Endothelial cell of umbilical vein (primary cell): ENCODE data around the gene FUT2. TPM values are rescaled to one million over a fixed set of nuclear protein-coding genes. Genes with fewer than 3 reads are reported as not detected.

ENCODE experiments used
- BruUV-seq: library from RNA; stranded (reverse); fragments of 400-500 nt; replicated peaks from 2 replicates; lab custom pipeline; 2021; lab: Mats Ljungman, UMichigan
- CTCF ChIA-PET: fragments of 300-600, 350-600 bp; sonication (Branson Sonifier 250); formaldehyde crosslinking; loops from one replicate; lab custom pipeline; 2021; ENCODE audit warnings: antibody characterized with exemption, inconsistent platforms; lab: Charles Lee
- POLR2A ChIA-PET: fragments of 300-600, 350-600 bp; sonication (Branson Sonifier 250); formaldehyde crosslinking; loops from one replicate; lab custom pipeline; 2021; ENCODE audit warnings: antibody characterized with exemption, inconsistent platforms; lab: Charles Lee
- DNase-seq: peaks from one replicate; pipeline ENCODE4 v3.0.0-alpha.2; 2011; ENCODE audit warnings: low read depth, low spot score
- FAIRE-seq: peaks from 2 replicates; lab custom pipeline; 2011; peaks lifted over from hg19 to GRCh38; lab: Jason Lieb, UNC
- H2AFZ ChIP-seq: 2 replicates; pipeline ENCODE4 v1.6.0; 2012; ENCODE audit warnings: low read depth, low read length, control low read depth, inconsistent platforms
- H3K27ac ChIP-seq: 2 replicates; pipeline ENCODE4 v1.5.1; 2011; ENCODE audit warnings: low read depth, mild to moderate bottlenecking, control low read depth, low read length, moderate library complexity; ENCODE audit not compliant: insufficient read depth
- H3K27me3 ChIP-seq, 2 experiments: 2 replicates each; pipeline versions ENCODE4 v1.6.0 to v1.6.1; 2011; ENCODE audit warnings: low read length in 2 of 2, mixed read lengths in 1 of 2; ENCODE audit not compliant: control insufficient read depth in 2 of 2, insufficient read depth in 2 of 2
- H3K36me3 ChIP-seq, 2 experiments: 2 replicates in 1 of 2; 3 replicates in 1 of 2; pipeline ENCODE4 v1.5.1; 2011; ENCODE audit warnings: low read length in 2 of 2, mild to moderate bottlenecking in 1 of 2, moderate library complexity in 1 of 2; ENCODE audit not compliant: control insufficient read depth in 2 of 2, insufficient read depth in 2 of 2; ENCODE audit errors: extremely low read depth in 1 of 2
- H3K4me1 ChIP-seq: 3 replicates; pipeline ENCODE4 v1.5.1; 2011; ENCODE audit warnings: mild to moderate bottlenecking, low read length; ENCODE audit not compliant: control insufficient read depth, insufficient read depth; ENCODE audit errors: extremely low read depth
- H3K4me2 ChIP-seq: 2 replicates; pipeline ENCODE4 v1.6.1; 2011; ENCODE audit warnings: low read length, control low read depth, mixed read lengths; ENCODE audit not compliant: insufficient read depth
- H3K4me3 ChIP-seq, 3 experiments: fragments of 200-600 bp in 1 of 3; sonication (generic), shearing (Covaris generic) in 1 of 3; replicated peaks in 1 of 3; 2 replicates each; pipeline ENCODE4 v1.5.1; 2011 to 2016; ENCODE audit warnings: control low read depth in 3 of 3, low read length in 3 of 3, mild to moderate bottlenecking in 2 of 3, inconsistent platforms in 1 of 3, low read depth in 1 of 3, moderate library complexity in 1 of 3; ENCODE audit not compliant: insufficient read depth in 1 of 3
- H3K79me2 ChIP-seq: 2 replicates; pipeline ENCODE4 v1.6.0; 2012; ENCODE audit warnings: low read length, inconsistent platforms; ENCODE audit not compliant: control insufficient read depth, insufficient read depth
- H3K9ac ChIP-seq: replicated peaks from 2 replicates; pipeline ENCODE3; 2011; ENCODE audit warnings: low read length, control low read depth; ENCODE audit not compliant: insufficient read depth; ENCODE audit errors: extremely low read depth
- H3K9me1 ChIP-seq: replicated peaks from 3 replicates; pipeline ENCODE4 v1.6.0; 2011; ENCODE audit warnings: mild to moderate bottlenecking, low read length; ENCODE audit not compliant: control insufficient read depth, insufficient read depth; ENCODE audit errors: extremely low read depth
- H3K9me3 ChIP-seq: replicated peaks from 2 replicates; pipeline ENCODE4 v1.5.1; 2012; ENCODE audit warnings: low read length, inconsistent platforms; ENCODE audit not compliant: control insufficient read depth, insufficient read depth
- H4K20me1 ChIP-seq: replicated peaks from 2 replicates; pipeline ENCODE3; 2011; ENCODE audit warnings: mild to moderate bottlenecking, low read length; ENCODE audit not compliant: control insufficient read depth, insufficient read depth; ENCODE audit errors: extremely low read depth
- EZH2 ChIP-seq: IDR thresholded peaks from 2 replicates; pipeline ENCODE4 v1.6.1; 2012; ENCODE audit warnings: borderline replicate concordance, low read depth, mild to moderate bottlenecking, moderate library complexity, low read length, inconsistent platforms; ENCODE audit not compliant: severe bottlenecking
- GATA2 ChIP-seq: IDR thresholded peaks from 2 replicates; pipeline ENCODE4 v1.7.0; 2011; ENCODE audit warnings: low read depth, mild to moderate bottlenecking, moderate library complexity, mixed read lengths, low read length; ENCODE audit not compliant: insufficient read length, insufficient read depth
- JUN ChIP-seq: IDR thresholded peaks from 2 replicates; pipeline ENCODE4 v1.6.1; 2011; ENCODE audit warnings: borderline replicate concordance, low read depth; ENCODE audit not compliant: insufficient read length, insufficient read depth
- POLR2A ChIP-seq: IDR thresholded peaks from 2 replicates; pipeline ENCODE4 v1.6.1; 2012; ENCODE audit warnings: low read depth, mild to moderate bottlenecking, control low read depth, low read length
- POLR2AphosphoS5 ChIP-seq: IDR thresholded peaks from 2 replicates; pipeline ENCODE4 v1.6.1; 2012; ENCODE audit warnings: low read depth, mild to moderate bottlenecking, control low read depth, low read length, moderate library complexity; ENCODE audit not compliant: insufficient read depth
- dilution Hi-C: fragments of 300-500 bp; cut with MboI; formaldehyde crosslinking; loops from one replicate; pipeline ENCODE4 v1.15.0; 2019; ENCODE audit warnings: low sequenced_read_pairs; ENCODE audit not compliant: extremely low pct_ligation_motif_present
- intact Hi-C: fragments of 100-400 bp; cut with micrococcal nuclease; formaldehyde crosslinking; loops from one replicate; pipeline ENCODE4 v1.10.0; 2022
- polyA plus RNA-seq, 4 experiments: library from polyadenylated mRNA; depleted of rRNA in 3 of 4; stranded (reverse) in 3 of 4; unstranded in 1 of 4; fragments of >200 nt; gene quantifications; 2 replicates each; pipeline versions ENCODE4 v1.2.1 to v1.2.3, GENCODE V29; 2011 to 2012; ENCODE audit warnings: missing spikeins in 1 of 4
- total RNA-seq: library from RNA; stranded (reverse); gene quantifications from 2 replicates; pipeline ENCODE4 v1.2.3, GENCODE V29; 2021
- TF ChIP-seq, protein P1 (sequence below), 2 donors: IDR thresholded peaks; 1 replicate in 1 of 2; 2 replicates in 1 of 2; pipeline ENCODE4 v1.5.1; 2011; ENCODE audit warnings: low read length in 2 of 2, mild to moderate bottlenecking in 2 of 2, moderate library complexity in 2 of 2, control low read depth in 1 of 2, inconsistent platforms in 1 of 2, low read depth in 1 of 2; ENCODE audit not compliant: insufficient read depth in 1 of 2; ENCODE audit errors: extremely low read depth in 1 of 2
- TF ChIP-seq, protein P2 (sequence below): IDR thresholded peaks from 2 replicates; pipeline ENCODE4 v1.6.1; 2011; ENCODE audit not compliant: insufficient read depth, insufficient read length

The FUT2 gene
- total and polyA plus RNA-seq, 2 donors (not counting 3 experiments of a cell fraction or from before 2014, with no cell fraction given), result not detected

DNA sequence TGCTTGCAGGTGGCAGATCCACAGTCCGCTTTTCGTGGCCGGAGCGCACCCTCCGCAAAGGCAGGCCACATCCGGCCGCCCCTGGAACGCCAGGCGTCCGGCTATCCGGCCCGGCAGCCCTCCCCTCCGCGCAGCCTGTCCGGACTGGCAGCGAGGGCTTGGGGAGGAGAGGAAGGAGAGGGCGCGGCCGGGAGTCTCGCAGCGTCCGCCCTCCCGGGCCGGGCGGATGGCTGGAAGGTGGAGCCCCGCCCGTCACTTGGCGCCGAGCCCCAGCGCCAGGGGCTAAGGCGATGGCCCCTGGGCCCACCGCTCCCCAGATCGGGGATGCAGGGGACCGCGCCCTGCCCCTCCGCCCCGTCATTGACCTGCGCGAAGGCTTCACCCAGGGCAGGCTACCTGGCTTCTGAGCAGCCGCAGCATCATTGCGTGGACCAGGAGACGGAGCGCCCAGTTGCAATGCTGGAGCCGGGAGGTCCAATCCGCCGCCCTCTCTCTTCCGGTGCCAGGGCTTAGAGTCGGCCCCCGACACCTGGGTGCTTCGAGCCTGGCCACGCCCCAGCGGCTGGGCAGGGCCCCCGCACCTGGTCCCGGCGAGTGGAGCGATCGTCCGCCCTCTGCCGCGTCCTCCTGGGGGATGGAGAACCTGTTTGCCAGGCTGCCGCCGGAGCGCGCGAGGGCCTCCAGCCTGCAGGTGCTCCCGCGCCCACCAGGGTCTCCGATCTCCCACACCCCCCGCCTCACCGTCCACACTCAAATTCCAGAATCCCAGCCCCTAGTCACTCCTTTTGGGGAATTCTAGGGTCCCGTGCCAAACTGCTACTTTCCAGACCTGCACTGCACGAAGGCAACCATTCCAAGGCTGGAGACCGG lies 57.0 kb downstream of the FUT2 start, which contains the start of gene FUT1:
TSS of gene FUT1 (minus strand) at position 146 of the 870 bp plus-strand sequence. CDS start 1,360 bp downstream, outside the sequence.
- Histone ChIP-seq H3K36me3 (peaks cover 0 to 3% of the 10 kb centered on the region in 2 experiments), H3K27ac (peak within 1 kb of the TSS; percentile 5), H4K20me1 (no peaks in the 10 kb centered on the region), H2AFZ (peak within 1 kb of the TSS; percentile 96), H3K4me2 (peak within 1 kb of the TSS; percentile 90), H3K9ac (peak within 1 kb of the TSS; percentile 60), H3K4me3 (peak within 1 kb of the TSS; percentile 56 to 81 (median 65)), H3K4me1 (peaks cover 11% of the 10 kb centered on the region), H3K79me2 (peaks cover 23% of the 10 kb centered on the region), H3K27me3 (no peaks in the 10 kb centered on the region), H3K9me3 (no peaks in the 10 kb centered on the region), H3K9me1 (no peaks in the 10 kb centered on the region)
- POLR2A ChIA-PET, result no interaction called here
- CTCF ChIA-PET, result interaction anchor here (1.6 kb wide), 2 partner anchors 14 to 77 kb away, joined by 6 to 12 read pairs; no protein-coding TSS in a partner anchor
- BruUV-seq, result no TSS peak
- DNase-seq, result no peak
- FAIRE-seq, result peak; percentile 68
- intact Hi-C loops (loop anchor here (1.0 kb wide), 1 partner anchor 8 kb away; no protein-coding TSS in a partner anchor), dilution Hi-C loops (no loop called here)
- peak; percentile 81 for TF ChIP-seq POLR2A
- TF ChIP-seq GATA2, result no peak
- peak; percentile 95 for TF ChIP-seq POLR2AphosphoS5
- no peak for TF ChIP-seq JUN
- TF ChIP-seq, protein P1, sequence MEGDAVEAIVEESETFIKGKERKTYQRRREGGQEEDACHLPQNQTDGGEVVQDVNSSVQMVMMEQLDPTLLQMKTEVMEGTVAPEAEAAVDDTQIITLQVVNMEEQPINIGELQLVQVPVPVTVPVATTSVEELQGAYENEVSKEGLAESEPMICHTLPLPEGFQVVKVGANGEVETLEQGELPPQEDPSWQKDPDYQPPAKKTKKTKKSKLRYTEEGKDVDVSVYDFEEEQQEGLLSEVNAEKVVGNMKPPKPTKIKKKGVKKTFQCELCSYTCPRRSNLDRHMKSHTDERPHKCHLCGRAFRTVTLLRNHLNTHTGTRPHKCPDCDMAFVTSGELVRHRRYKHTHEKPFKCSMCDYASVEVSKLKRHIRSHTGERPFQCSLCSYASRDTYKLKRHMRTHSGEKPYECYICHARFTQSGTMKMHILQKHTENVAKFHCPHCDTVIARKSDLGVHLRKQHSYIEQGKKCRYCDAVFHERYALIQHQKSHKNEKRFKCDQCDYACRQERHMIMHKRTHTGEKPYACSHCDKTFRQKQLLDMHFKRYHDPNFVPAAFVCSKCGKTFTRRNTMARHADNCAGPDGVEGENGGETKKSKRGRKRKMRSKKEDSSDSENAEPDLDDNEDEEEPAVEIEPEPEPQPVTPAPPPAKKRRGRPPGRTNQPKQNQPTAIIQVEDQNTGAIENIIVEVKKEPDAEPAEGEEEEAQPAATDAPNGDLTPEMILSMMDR (IDR thresholded peaks at IDR 0.05; ENCODE audit: extremely low read depth in 1 of 2, insufficient read depth in 1 of 2, low read depth in 1 of 2, low read length in 2 of 2), result no peak
- no peak for TF ChIP-seq EZH2
- TF ChIP-seq, protein P2, sequence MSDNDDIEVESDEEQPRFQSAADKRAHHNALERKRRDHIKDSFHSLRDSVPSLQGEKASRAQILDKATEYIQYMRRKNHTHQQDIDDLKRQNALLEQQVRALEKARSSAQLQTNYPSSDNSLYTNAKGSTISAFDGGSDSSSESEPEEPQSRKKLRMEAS, result no peak
